Measurements from ENCODE around the gene CDC7. TPM values are rescaled to one million over a fixed set of nuclear protein-coding genes. Genes with fewer than 3 reads are reported as not detected.

Gene CDC7
- total and polyA plus RNA-seq, 2 donors (not counting 1 experiment from before 2014, with no cell fraction given) = 3.9 to 7.4 TPM

DNA sequence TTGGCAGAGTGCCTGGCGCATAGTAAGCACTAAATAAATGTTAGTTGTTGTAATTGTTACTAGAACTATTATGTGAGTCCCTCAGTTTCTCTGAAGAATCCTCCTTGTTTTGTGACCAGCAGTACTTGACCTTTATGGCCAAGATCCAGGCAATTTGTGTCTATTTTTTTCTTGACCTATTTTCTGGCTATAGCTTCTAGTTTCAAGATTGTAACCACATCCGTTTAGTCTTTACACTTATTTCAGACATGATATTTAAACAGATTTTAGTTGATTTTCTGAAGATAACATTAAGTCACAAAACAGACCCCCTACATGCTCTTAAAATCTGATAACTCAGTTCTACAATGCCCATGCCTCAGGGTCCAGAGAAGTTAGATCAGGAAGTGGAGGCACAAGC lies 50.3 kb downstream of the CDC7 start:
- Histone ChIP-seq H2AFZ (ENCODE audit: insufficient read depth, low read depth, low read length, poor library complexity, severe bottlenecking) (no peak overlapping the region), H3K4me2 (replicated peaks; ENCODE audit: low read depth, low read length, poor library complexity, severe bottlenecking) (no peak overlapping the region), H3K27me3 (replicated peaks in 1 of 4; ENCODE audit: control extremely low read depth in 1 of 4, control insufficient read depth in 3 of 4, insufficient read depth in 4 of 4, low read length in 3 of 4) (peaks cover 0 to 3% (median 1%) of the 10 kb centered on the region in 4 experiments), H4K20me1 (ENCODE audit: control insufficient read depth, insufficient read depth, low read length, poor library complexity, severe bottlenecking) (no peaks in the 10 kb centered on the region), H3K9me3 (ENCODE audit: control extremely low read depth in 1 of 3, control insufficient read depth in 2 of 3, insufficient read depth in 1 of 3, low read length in 2 of 3) (peaks cover 0 to 8% (median 0%) of the 10 kb centered on the region in 3 donors), H3K9ac (ENCODE audit: low read length) (no peak overlapping the region), H3K79me2 (ENCODE audit: control insufficient read depth, insufficient read depth, low read length) (no peaks in the 10 kb centered on the region), H3K4me3 (ENCODE audit: control extremely low read depth in 1 of 5, extremely low read depth in 1 of 5, insufficient read depth in 1 of 5, low read depth in 2 of 5, low read length in 4 of 5) (no peak overlapping the region), H3K36me3 (replicated peaks in 1 of 2; ENCODE audit: control extremely low read depth in 1 of 2, control insufficient read depth in 1 of 2, extremely low read depth in 1 of 2, insufficient read depth in 2 of 2, low read length in 1 of 2) (no peaks in the 10 kb centered on the region), H3K27ac (ENCODE audit: low read length in 2 of 2) (no peak overlapping the region), H3K4me1 (ENCODE audit: control insufficient read depth in 2 of 2, insufficient read depth in 2 of 2, low read length in 2 of 2) (peaks cover 12 to 15% of the 10 kb centered on the region in 2 donors)
- DNase-seq (no peak), ATAC-seq (ENCODE audit: low read depth) (no peak)
- POLR2A ChIA-PET = no interaction called here
- intact Hi-C loops (cut with micrococcal nuclease) = no loop called here
- H3K27ac Mint-ChIP-seq = no peak overlapping the region
- H3K27me3 Mint-ChIP-seq = peaks cover 13% of the 10 kb centered on the region
- H3K4me1 Mint-ChIP-seq = peaks cover 10% of the 10 kb centered on the region
- peaks cover 2% of the 10 kb centered on the region for H3K9me3 Mint-ChIP-seq (ENCODE audit: insufficient read depth)
- no CpG with 5 or more reads among the region's 2 CpGs for WGBS (ENCODE audit: insufficient coverage)
- TF ChIP-seq, protein P1, sequence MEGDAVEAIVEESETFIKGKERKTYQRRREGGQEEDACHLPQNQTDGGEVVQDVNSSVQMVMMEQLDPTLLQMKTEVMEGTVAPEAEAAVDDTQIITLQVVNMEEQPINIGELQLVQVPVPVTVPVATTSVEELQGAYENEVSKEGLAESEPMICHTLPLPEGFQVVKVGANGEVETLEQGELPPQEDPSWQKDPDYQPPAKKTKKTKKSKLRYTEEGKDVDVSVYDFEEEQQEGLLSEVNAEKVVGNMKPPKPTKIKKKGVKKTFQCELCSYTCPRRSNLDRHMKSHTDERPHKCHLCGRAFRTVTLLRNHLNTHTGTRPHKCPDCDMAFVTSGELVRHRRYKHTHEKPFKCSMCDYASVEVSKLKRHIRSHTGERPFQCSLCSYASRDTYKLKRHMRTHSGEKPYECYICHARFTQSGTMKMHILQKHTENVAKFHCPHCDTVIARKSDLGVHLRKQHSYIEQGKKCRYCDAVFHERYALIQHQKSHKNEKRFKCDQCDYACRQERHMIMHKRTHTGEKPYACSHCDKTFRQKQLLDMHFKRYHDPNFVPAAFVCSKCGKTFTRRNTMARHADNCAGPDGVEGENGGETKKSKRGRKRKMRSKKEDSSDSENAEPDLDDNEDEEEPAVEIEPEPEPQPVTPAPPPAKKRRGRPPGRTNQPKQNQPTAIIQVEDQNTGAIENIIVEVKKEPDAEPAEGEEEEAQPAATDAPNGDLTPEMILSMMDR (IDR thresholded peaks at IDR 0.05) = no peak
- TF ChIP-seq EZH2 (IDR thresholded peaks at IDR 0.05; ENCODE audit: borderline replicate concordance, insufficient read depth, low read depth, low read length, poor library complexity, severe bottlenecking) = no peak
- H3K4me3 Mint-ChIP-seq = no peak overlapping the region
- CTCF ChIA-PET = no interaction called here

DNA sequence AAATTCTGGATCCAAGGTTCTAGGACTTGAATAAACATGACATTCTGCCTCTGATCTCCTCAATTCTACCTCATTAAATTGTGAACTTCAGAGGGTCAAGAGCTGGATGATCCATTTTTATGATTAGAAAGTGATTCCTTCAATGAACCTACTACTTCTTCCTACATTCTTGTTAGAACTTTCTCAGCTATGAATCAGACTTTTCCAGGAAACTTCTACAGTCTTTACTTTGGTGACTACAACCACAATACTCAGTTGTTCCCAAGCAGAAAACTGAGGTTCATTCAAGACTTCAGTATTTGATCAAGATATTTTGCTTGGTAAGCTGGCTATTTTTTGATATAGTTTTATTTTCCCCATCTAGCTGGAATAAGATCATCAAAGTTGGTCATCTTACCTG lies 51.4 kb downstream of the CDC7 start:
- no peak overlapping the region for H3K4me3 ChIP-seq (ENCODE audit: control extremely low read depth in 1 of 5, extremely low read depth in 1 of 5, insufficient read depth in 1 of 5, low read depth in 2 of 5, low read length in 4 of 5)
- H3K9me3 ChIP-seq (ENCODE audit: control extremely low read depth in 1 of 3, control insufficient read depth in 2 of 3, insufficient read depth in 1 of 3, low read length in 2 of 3) = peaks cover 0 to 4% (median 0%) of the 10 kb centered on the region in 3 donors
- no peak overlapping the region for H3K4me2 ChIP-seq (replicated peaks; ENCODE audit: low read depth, low read length, poor library complexity, severe bottlenecking)
- Mint-ChIP-seq H3K4me3 (no peak overlapping the region), H3K9me3 (ENCODE audit: insufficient read depth) (peaks cover 2% of the 10 kb centered on the region), H3K27ac (no peak overlapping the region), H3K4me1 (peaks cover 10% of the 10 kb centered on the region), H3K27me3 (peaks cover 17% of the 10 kb centered on the region)
- H3K79me2 ChIP-seq (ENCODE audit: control insufficient read depth, insufficient read depth, low read length) = no peaks in the 10 kb centered on the region
- no peak overlapping the region for H3K27ac ChIP-seq (ENCODE audit: low read length in 2 of 2)
- no peaks in the 10 kb centered on the region for H3K36me3 ChIP-seq (replicated peaks in 1 of 2; ENCODE audit: control extremely low read depth in 1 of 2, control insufficient read depth in 1 of 2, extremely low read depth in 1 of 2, insufficient read depth in 2 of 2, low read length in 1 of 2)
- no peak overlapping the region for H3K9ac ChIP-seq (ENCODE audit: low read length)
- DNase-seq = no peak
- CTCF ChIA-PET = no interaction called here
- peaks cover 0 to 3% (median 1%) of the 10 kb centered on the region in 4 experiments for H3K27me3 ChIP-seq (replicated peaks in 1 of 4; ENCODE audit: control extremely low read depth in 1 of 4, control insufficient read depth in 3 of 4, insufficient read depth in 4 of 4, low read length in 3 of 4)
- peaks cover 12 to 15% of the 10 kb centered on the region in 2 donors for H3K4me1 ChIP-seq (ENCODE audit: control insufficient read depth in 2 of 2, insufficient read depth in 2 of 2, low read length in 2 of 2)
- H4K20me1 ChIP-seq (ENCODE audit: control insufficient read depth, insufficient read depth, low read length, poor library complexity, severe bottlenecking) = no peaks in the 10 kb centered on the region
- no peak overlapping the region for H2AFZ ChIP-seq (ENCODE audit: insufficient read depth, low read depth, low read length, poor library complexity, severe bottlenecking)
- no peak for ATAC-seq (ENCODE audit: low read depth)
- POLR2A ChIA-PET = no interaction called here
- intact Hi-C loops (cut with micrococcal nuclease) = no loop called here
- TF ChIP-seq, protein P1 (IDR thresholded peaks at IDR 0.05) = no peak
- TF ChIP-seq EZH2 (IDR thresholded peaks at IDR 0.05; ENCODE audit: borderline replicate concordance, insufficient read depth, low read depth, low read length, poor library complexity, severe bottlenecking) = no peak

Measured in B cell (primary cell).